Lung (tissue), 12 donors: ENCODE results near the gene HM13. TPM values are rescaled to one million over a fixed set of nuclear protein-coding genes. Genes with fewer than 3 reads are reported as not detected.
A peak's percentile ranks its signal among the peaks of the same experiment; 100 is the strongest.

Experiments used
- ATAC-seq: fragments of 200-7000 bp; cut with Tn5 transposase; one replicate; pipeline ENCODE4 v1.9.1; 2020; ENCODE audit warnings: moderate number of reproducible peaks; ENCODE audit not compliant: insufficient read depth, low FRiP score
- DNase-seq, 3 donors: peaks; one replicate each; pipeline ENCODE4 v3.0.0-alpha.2; 2013 to 2017
- H3K27ac ChIP-seq, 2 donors: one replicate each; pipeline ENCODE4 v1.5.1; 2013; ENCODE audit warnings: mild to moderate bottlenecking in 2 of 2, moderate library complexity in 2 of 2, control low read depth in 1 of 2, inconsistent platforms in 1 of 2, low read depth in 1 of 2, low read length in 1 of 2
- H3K27me3 ChIP-seq, 3 donors: one replicate each; pipeline ENCODE4 v1.5.1; 2013; ENCODE audit warnings: low read length in 2 of 3; ENCODE audit not compliant: control insufficient read depth in 3 of 3, insufficient read depth in 3 of 3
- H3K36me3 ChIP-seq, 4 donors: one replicate each; pipeline ENCODE4 v1.5.1; 2013; ENCODE audit warnings: low read length in 4 of 4, mild to moderate bottlenecking in 1 of 4, moderate library complexity in 1 of 4; ENCODE audit not compliant: control insufficient read depth in 4 of 4, insufficient read depth in 4 of 4
- H3K4me1 ChIP-seq, 5 donors: one replicate each; pipeline ENCODE4 v1.5.1; 2013; ENCODE audit warnings: low read length in 5 of 5, mild to moderate bottlenecking in 2 of 5, moderate library complexity in 1 of 5; ENCODE audit not compliant: control insufficient read depth in 5 of 5, insufficient read depth in 5 of 5
- H3K4me3 ChIP-seq: one replicate; pipeline ENCODE4 v1.5.1; 2013; ENCODE audit warnings: mild to moderate bottlenecking, control low read depth, moderate library complexity
- H3K9ac ChIP-seq, 2 donors: one replicate each; pipeline ENCODE4 v1.5.1; 2013; ENCODE audit warnings: low read length in 2 of 2, control low read depth in 1 of 2; ENCODE audit not compliant: insufficient read depth in 1 of 2
- H3K9me3 ChIP-seq, 4 donors: one replicate each; pipeline ENCODE4 v1.5.1; 2013; ENCODE audit warnings: low read length in 3 of 4, mild to moderate bottlenecking in 1 of 4, moderate library complexity in 1 of 4; ENCODE audit not compliant: control insufficient read depth in 4 of 4, insufficient read depth in 3 of 4
- WGBS, 2 donors: extraction: QIAGEN DNeasy Blood & Tissue Kit; methylation state at CpG; one replicate each; pipeline ENCODE4 v1.1.7; 2013; 5-methylcytosine and 5-hydroxymethylcytosine counted together
- polyA plus RNA-seq, 2 donors: library from polyadenylated mRNA; stranded (reverse); fragments of 200-250 nt; gene quantifications; one replicate each; pipeline ENCODE4 v1.2.1, GENCODE V29; 2013
- total RNA-seq, 2 donors: library from RNA; depleted of rRNA in 1 of 2; stranded (reverse); fragments of >200 nt in 1 of 2; gene quantifications; one replicate each; pipeline ENCODE4 v1.2.1, GENCODE V29; 2014 to 2021
- TF ChIP-seq, protein P1 (sequence below): IDR thresholded peaks from 2 replicates; pipeline ENCODE4 v1.5.1; 2012; ENCODE audit warnings: mild to moderate bottlenecking; ENCODE audit errors: control extremely low read depth, extremely low read depth
- donor health status: control.
- donor health status: control.
- donor health status: Bipolar disorder and iron deficiency.
- donor health status: healthy.
- donor health status: DM: yes; HTN: yes; CAD: no.

Gene HM13
- total and polyA plus RNA-seq, 4 donors = 53.5 to 249 (median 205) TPM

DNA sequence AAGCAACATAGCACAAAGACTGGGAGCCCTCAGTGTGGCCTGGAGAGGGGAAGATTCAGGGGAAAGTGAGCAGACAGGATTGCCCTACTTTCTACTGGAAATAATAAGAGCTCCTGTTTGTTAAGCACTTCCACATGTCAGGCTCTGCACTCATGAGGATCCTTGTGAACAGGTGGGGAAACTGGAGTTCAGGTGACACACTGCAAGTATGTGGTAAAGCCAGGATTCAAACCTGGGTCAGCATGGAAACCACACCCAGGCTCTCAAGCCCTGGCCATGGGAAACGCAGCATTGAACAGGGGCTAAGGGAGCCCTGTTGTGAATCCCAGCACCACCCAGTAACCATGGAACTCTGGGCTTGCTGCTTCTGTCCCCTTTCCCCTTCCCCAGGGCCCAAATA is 48.0 kb downstream of the HM13 start:
- Histone ChIP-seq H3K9ac (no peak overlapping the region), H3K4me1 (no peaks in the 10 kb centered on the region), H3K27me3 (no peaks in the 10 kb centered on the region), H3K27ac (peak overlapping the region in 1 of 2 donors; percentile 32), H3K4me3 (no peak overlapping the region), H3K36me3 (peaks cover 11 to 45% (median 41%) of the 10 kb centered on the region in 4 donors), H3K9me3 (no peaks in the 10 kb centered on the region)
- WGBS, 2 donors = 60 to 69% methylated on average over 1 of the region's 1 CpG
- DNase-seq (no peak), ATAC-seq (no peak)
- TF ChIP-seq, protein P1, sequence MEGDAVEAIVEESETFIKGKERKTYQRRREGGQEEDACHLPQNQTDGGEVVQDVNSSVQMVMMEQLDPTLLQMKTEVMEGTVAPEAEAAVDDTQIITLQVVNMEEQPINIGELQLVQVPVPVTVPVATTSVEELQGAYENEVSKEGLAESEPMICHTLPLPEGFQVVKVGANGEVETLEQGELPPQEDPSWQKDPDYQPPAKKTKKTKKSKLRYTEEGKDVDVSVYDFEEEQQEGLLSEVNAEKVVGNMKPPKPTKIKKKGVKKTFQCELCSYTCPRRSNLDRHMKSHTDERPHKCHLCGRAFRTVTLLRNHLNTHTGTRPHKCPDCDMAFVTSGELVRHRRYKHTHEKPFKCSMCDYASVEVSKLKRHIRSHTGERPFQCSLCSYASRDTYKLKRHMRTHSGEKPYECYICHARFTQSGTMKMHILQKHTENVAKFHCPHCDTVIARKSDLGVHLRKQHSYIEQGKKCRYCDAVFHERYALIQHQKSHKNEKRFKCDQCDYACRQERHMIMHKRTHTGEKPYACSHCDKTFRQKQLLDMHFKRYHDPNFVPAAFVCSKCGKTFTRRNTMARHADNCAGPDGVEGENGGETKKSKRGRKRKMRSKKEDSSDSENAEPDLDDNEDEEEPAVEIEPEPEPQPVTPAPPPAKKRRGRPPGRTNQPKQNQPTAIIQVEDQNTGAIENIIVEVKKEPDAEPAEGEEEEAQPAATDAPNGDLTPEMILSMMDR = no peak

- no peak overlapping the region for H3K9ac ChIP-seq
- no peak for ATAC-seq
- DNase-seq = no peak
- peaks cover 11 to 51% (median 41%) of the 10 kb centered on the region in 4 donors for H3K36me3 ChIP-seq
- H3K4me1 ChIP-seq = peaks cover 0 to 11% (median 2%) of the 10 kb centered on the region in 5 donors
- no peak overlapping the region for H3K4me3 ChIP-seq
- WGBS, 2 donors = 92 to 93% methylated on average over 6 of the region's 6 CpGs
- H3K9me3 ChIP-seq = no peaks in the 10 kb centered on the region
- H3K27ac ChIP-seq = no peak overlapping the region
- no peaks in the 10 kb centered on the region for H3K27me3 ChIP-seq
- TF ChIP-seq, protein P1 = no peak
Measured at GRCh38 chr20:31564284-31564683, 50.0 kb downstream of the HM13 start.

GRCh38 chr20:31565699-31566318 is 51.6 kb downstream of the HM13 start:
- no peaks in the 10 kb centered on the region for H3K27me3 ChIP-seq
- DNase-seq = no peak
- ATAC-seq = no peak
- no peaks in the 10 kb centered on the region for H3K9me3 ChIP-seq
- peaks cover 11 to 48% (median 34%) of the 10 kb centered on the region in 4 donors for H3K36me3 ChIP-seq
- H3K4me1 ChIP-seq = peaks cover 0 to 19% (median 2%) of the 10 kb centered on the region in 5 donors
- WGBS, 2 donors = 93 to 94% methylated on average over 6 of the region's 6 CpGs
- no peak overlapping the region for H3K9ac ChIP-seq
- no peak overlapping the region for H3K4me3 ChIP-seq
- no peak overlapping the region for H3K27ac ChIP-seq
- TF ChIP-seq, protein P1 = no peak

- ATAC-seq (no peak), DNase-seq (no peak)
- Histone ChIP-seq H3K36me3 (peaks cover 11 to 52% (median 32%) of the 10 kb centered on the region in 4 donors), H3K4me1 (peaks cover 0 to 19% (median 2%) of the 10 kb centered on the region in 5 donors), H3K4me3 (no peak overlapping the region), H3K9ac (no peak overlapping the region), H3K27ac (no peak overlapping the region), H3K9me3 (no peaks in the 10 kb centered on the region), H3K27me3 (no peaks in the 10 kb centered on the region)
- TF ChIP-seq, protein P1 = no peak
- whole genome bisulfite sequencing, 2 donors = 97 to 100% methylated on average over 1 of the region's 1 CpG
Measured at GRCh38 chr20:31566319-31566657, 52.0 kb downstream of the HM13 start.
